NCI-H82 (cell line): ENCODE measurements around the gene SERAC1.
"Not testable (repeated sequence)": the region's sequence is repeated elsewhere in the genome, so short reads cannot be mapped to it uniquely, and the experiment has no call there.

Experiments
- DNase-seq: peaks from one replicate; lab custom pipeline; 2025; lab: John Stamatoyannopoulos, UW

SERAC1 gene

GRCh38 chr6:158174024-158174423, 6.0 kb upstream of the SERAC1 start:
- no peak for DNase-seq

DNA sequence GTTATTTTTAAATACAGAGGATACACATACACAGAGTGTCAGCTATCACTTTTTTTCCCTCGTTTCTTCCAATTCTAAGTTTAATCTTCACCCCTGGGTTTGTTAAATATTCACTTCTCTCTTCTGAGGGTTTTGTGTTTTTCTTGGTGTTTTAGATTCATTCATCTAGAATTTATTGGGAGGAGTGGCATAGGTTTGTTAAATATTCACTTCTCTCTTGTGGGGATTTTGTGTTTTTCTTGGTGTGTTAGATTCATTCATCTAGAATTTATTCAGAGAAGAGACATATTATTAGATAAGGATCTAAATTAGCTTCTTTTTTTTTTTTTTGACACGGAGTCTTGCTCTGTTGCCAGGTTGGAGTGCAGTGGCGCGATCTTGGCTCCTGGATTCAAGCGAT, 3.9 kb upstream of the SERAC1 start:
- DNase-seq: no peak

DNA sequence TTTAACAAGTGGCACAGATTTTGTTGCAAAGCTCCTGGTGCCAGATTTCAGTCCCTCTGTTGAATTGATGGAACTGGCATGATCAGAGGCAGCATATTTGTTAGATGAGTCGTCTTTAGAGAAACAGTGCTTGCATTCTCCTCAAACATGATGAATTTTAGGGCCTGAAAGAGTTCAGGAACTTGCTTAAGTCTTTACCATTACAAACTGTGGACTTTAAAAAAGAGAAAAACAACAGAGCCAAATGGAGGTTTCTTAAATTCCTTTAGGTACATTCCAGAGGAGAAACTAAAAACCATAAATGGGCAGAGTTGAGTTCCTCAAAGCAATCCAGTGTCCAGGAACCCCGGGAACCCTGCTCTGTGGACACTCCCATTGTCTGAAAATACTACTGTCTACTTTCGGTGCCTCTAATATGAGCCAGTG, 2.6 kb upstream of the SERAC1 start:
- DNase-seq: no peak

- DNase-seq: not testable (repeated sequence)
Observed at GRCh38 chr6:158169634-158170033, 1.6 kb upstream of the SERAC1 start.

GRCh38 chr6:158165919-158166416, 2.1 kb downstream of the SERAC1 start:
- no peak for DNase-seq

GRCh38 chr6:158164579-158165170, 3.4 kb downstream of the SERAC1 start:
- DNase-seq: no peak

- DNase-seq: no peak
Observed at GRCh38 chr6:158161566-158162254, 6.4 kb downstream of the SERAC1 start.

GRCh38 chr6:158160932-158161539, 7.0 kb downstream of the SERAC1 start:
- no peak for DNase-seq

DNA sequence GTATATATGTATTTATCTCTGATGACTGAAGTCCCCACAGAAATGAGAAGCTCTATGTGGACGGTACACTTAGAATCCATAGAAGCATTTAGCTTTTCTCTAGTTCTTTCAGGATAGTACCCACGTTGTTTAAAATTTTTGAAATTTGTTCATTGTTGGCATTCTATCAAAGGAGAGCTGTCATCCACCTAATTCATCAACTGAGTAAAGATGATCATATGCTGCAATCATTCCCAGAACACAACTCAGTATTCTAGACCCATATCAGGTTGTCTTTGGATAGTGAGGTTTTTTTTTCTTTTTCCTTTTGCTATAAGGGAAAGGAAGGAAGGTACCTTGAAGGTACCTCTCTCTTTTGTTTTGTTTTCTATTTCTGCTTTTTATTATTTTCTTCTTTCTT, 9.3 kb downstream of the SERAC1 start:
- no peak for DNase-seq

DNA sequence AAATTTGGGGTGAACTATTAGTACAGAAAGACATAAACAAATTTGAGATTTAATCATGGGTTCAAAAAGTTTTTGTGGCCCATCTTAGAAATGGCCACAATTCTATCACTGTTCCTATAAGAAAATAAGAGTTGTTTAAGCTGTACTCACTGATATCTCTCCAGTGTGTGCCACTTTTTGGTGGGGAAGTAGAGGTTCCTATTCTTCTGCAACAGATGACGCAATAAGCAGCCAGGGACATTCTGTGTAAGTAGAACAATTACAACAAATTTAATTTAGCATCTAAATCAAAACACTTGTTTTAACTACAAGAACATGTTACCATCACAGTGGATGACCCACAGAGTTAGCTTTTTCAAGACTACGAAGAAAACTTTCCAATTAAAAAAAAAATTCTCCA, 9.9 kb downstream of the SERAC1 start:
- no peak for DNase-seq

DNA sequence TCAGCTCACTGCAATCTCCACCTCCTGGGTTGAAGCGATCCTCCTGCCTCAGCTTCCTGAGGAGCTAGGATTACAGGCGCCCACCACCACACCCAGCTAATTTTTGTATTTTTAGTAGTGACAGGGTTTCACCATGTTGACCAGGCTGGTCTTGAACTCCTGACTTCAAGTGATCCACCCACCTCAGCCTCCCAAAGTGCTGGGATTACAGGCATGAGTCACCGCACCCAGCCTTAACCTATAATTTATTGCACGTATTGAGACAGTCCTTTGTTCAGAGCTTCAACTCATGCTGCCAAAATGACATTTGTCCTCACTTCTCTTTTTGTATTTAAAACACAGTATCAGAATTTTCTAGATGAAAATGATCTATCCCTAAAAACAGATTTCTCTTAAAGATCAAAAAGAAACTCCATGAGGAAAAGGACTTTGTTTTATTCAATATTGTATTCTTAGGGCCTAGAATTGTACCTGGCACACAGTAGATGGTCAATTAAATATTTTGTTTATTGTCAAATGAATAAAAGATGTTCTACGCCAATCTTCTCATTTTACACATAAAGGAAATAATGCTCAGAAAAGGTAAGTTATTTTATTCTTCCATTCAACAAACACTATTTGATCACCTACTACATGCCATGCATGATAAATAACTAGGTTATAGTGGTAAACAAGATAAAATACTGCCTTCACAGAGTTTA, 10.8 kb downstream of the SERAC1 start:
- DNase-seq: no peak

DNA sequence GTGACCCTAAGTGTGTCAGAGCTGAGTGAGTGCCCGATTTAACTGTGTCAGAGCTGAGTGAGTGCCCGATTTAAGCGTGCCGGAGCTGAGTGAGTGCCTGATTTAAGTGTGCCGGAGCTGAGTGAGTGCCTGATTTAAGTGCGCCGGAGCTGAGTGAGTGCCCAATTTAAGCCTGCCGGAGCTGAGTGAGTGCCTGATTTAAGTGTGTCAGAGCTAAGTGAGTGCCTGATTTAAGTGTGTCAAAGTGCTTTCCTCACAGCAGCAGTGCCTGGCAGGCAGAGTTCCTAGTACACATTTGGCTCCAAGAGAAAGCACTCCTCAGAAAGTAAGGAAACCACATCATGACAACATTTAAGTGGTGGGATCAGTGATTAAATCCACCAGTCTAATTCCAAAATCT, 13.2 kb downstream of the SERAC1 start:
- no peak for DNase-seq

DNA sequence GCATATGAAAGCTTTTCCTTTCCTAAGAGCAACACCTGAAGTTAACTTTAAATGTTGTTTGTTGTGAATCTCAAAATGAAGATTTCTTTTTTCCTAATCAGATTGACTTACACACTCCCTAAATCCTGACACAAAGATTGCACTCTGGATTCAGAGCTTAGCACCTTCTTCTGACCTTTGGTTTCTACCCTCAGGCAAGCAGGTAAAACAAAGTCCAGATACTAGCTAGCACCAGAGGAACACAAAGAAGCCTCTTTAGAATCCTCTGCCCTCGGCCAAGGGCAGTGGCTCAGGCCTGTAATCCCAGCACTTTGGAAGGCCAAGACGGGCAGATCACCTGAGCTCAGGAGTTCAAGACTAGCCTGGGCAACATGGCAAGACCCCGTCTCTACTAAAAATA, 14.5 kb downstream of the SERAC1 start:
- no peak for DNase-seq

DNA sequence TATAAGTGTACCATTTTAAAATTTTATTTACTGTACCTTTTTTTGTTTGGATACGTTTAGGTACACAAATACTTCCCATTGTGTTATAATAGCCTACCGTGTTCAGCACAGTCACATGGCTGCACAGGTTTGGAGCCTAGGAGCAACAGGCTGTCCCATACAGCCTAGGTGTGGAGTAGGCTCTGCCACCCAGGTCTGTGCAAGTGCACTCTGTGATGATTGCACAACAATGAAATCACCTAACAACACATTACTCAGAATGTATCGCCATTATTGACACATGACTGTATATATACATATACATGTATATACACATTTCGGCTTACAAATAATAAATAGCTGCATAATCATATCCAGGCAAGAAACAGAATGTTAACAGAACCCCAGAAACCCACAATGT, 15.4 kb downstream of the SERAC1 start:
- no peak for DNase-seq

DNA sequence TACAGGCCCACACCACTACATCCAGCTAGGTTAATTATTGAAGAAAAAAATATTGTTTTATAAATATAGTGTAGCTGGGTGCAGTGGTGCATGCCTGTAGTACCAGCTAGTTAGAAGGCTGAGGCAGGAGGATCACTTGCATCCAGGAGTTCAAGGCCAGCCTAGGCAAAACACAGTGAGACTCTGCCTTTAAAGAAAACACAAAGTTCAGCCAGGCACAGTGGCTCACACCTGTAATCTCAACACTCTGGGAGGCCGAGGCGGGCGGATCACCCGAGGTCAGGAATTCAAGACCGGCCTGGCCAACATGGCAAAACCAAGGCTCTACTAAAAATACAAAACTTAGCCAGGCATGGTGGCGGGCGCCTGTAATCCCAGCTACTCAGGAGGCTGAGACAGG, 16.0 kb downstream of the SERAC1 start:
- DNase-seq: not testable (repeated sequence)

GRCh38 chr6:158150701-158151100, 17.4 kb downstream of the SERAC1 start:
- no peak for DNase-seq

GRCh38 chr6:158149641-158150040, 18.4 kb downstream of the SERAC1 start:
- no peak for DNase-seq

GRCh38 chr6:158143700-158144099, 24.4 kb downstream of the SERAC1 start:
- DNase-seq: peak; percentile 29

DNA sequence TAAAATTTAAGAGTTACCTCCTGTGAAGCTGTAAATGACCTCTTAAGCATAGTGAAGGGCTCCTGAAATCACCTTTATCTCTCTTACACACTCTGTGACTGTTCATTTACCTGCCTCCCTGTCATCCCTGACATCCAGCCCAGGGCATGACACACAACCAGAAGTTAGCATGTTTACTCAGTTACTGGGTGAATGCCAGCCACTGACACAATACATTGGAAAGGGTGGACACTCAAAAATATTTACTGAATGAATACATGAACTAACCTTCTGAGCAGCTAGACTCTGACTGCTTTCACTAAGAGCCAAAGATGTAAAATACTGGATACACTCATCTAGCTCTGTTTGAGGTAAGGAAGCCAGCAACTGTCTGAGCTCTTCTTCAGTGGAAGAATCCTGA, 25.3 kb downstream of the SERAC1 start:
- DNase-seq: no peak

DNA sequence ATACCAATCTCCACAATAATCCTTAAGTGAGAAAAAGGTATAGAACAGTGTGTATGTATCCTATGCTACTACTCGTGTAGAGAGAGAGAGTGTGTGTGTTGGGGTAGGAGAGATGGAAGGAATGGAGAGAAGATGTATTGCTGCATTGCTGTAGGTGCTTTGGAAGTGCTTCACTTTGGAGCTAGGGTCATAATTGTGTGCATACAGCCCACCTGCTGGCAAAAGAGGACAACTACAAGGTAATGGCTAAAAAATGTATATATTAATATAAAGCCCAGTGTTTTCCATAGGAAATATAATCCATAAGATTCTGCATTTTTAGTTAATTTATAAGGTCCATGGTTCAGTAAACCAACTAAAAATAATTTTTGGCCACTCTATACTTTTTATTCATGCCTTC, 36.1 kb downstream of the SERAC1 start:
- DNase-seq: peak; percentile 66

DNA sequence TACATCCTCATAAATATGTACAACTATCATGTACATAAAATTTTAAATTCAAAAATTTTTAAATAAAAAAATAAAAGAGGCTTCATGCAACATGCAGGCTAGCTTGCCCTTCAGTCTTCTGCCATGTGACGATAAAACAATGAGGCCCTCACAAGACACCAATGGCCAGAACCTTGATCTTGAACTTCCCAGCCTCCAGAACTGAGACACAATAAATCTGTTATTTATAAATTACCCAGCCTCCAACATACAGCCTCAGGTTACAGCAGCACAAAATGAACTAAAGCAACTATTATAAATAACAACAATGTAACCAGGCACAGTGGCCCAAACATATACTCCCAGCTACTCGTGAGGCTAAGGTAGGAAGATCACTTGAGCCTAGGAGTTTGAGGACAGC, 42.8 kb downstream of the SERAC1 start:
- DNase-seq: no peak

- DNase-seq: no peak
Observed at GRCh38 chr6:158124288-158124687, 43.8 kb downstream of the SERAC1 start.

GRCh38 chr6:158122048-158122447, 46.0 kb downstream of the SERAC1 start:
- no peak for DNase-seq
